Hematopoietic multipotent progenitor cell treated with erythropoietin and hydrocortisone succinate and interleukin-3 and kit ligand, for 8 days (in vitro differentiated cells): Measurements from ENCODE around the gene LDHAL6A.
"Not testable (repeated sequence)": the region's sequence is repeated elsewhere in the genome, so short reads cannot be mapped to it uniquely, and the experiment has no call there.

ENCODE experiments used
- DNase-seq: peaks from one replicate; pipeline ENCODE4 v3.0.0-alpha.2; 2015

Gene LDHAL6A

DNA sequence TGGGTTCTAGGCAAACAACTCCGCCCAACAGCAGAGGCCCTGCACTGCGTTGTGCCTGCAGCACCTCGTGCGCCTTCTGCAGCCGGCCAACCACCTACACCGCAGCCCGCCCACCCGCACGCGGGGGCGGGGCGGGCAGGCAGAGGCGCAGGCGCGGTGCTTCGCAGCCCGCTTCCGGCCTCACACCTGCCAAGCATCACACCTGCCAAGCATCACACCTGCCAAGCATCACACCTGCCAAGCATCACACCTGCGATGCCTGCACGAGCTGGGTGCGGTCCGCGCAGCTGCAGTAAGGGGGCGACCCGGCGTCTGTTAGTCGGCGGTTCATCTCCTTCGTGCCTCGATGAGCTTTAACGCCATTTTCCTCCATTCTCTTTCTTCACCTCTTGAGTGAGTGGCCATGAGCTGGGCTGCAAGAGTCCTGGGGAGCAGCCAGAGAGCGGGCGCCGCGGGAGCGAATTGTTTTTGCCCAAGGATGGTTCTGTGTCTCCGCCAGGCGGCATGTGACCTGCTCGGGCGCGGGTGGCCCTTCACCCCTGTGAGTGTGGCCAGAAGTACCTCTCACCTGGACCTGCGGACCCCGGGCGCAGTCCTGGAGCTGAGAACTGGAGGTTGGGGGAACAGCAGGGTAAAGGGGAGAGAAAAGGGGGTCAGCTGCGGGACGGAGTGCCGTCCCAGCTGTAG is at the start of gene LDHAL6A:
Gene LDHAL6A, plus strand, starts transcription at position 171 of the 687 bp plus-strand sequence. CDS start 825 bp downstream, outside the sequence.
- DNase-seq = no peak

DNA sequence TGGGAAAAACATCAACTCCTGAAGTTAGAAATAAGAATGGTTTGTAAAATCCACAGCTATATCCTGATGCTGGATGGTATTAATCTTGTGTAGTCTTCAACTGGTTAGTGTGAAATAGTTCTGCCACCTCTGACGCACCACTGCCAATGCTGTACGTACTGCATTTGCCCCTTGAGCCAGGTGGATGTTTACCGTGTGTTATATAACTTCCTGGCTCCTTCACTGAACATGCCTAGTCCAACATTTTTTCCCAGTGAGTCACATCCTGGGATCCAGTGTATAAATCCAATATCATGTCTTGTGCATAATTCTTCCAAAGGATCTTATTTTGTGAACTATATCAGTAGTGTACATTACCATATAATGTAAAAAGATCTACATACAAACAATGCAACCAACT is 48.3 kb upstream of the LDHAL6A start:
- DNase-seq = not testable (repeated sequence)

DNA sequence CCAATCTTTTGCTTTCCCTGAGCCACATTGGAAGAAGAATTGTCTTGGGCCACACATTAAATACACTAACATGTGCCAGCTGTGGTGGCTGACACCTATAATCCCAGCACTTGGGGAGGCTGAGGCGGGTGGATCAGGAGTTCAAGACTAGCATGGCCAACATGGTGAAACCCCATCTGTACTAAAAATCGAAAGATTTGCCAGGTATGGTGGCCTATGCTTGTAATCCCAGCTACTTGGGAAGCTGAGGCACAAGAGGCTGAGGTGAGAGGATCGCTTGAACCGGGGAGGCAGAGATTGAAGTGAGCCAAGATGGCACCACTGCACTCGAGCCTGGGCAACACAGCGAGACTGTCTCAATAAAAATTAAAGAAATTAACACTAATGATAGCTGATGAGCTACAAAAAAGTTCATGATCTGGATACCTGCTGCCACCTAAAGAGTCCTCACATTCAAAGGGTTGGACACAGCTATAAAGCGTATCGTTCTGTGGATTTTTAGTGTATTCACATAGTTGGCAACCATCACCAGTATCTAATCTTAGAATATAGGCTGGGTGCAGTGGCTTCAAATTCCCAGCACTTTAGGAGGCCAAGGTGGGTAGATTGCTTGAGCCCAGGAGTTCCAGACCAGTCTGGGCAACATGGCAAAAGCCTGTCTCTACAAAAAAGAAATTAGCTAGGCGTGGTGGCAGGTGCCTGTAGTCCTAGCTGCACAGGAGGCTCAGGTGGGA is 46.9 kb upstream of the LDHAL6A start:
- no peak for DNase-seq

DNA sequence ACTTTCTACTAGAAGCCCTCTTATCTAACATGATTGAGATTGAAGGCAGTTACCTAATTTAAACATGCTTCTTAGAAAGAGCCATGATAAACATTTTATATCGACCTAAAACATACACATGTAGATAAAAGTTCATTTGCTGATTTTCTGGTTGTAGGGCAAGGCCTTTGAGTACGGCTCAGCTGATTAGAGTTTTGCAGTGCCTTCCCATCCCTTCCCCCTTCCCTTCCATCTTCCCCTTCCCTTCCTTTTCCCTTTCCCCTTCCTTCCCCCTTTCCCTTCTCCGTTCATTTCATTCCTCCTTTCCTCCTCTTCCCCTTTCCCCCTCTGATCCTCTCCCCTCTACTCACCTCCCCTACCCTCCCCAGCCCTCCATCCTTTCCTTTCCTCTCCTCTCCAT is 39.2 kb upstream of the LDHAL6A start:
- no peak for DNase-seq

DNA sequence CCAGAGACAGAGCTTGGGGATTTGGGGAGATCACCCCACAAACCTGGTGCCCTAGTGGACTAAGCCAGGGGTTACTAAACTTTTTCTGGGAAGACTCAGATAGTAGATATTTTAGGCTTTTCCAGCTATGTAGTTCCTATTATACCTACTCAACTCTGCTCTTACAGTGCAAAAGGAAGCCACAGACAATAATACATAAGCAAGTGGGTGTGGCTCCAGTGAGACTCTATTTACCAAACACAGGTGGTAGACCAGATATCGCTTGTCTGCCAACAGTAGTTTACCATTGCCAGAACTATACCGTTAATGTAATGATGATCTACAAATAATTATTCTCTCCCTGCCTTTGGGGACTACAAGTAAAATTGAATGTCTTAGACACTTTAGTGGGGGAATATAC is 36.6 kb upstream of the LDHAL6A start:
- peak; percentile 48 for DNase-seq

DNA sequence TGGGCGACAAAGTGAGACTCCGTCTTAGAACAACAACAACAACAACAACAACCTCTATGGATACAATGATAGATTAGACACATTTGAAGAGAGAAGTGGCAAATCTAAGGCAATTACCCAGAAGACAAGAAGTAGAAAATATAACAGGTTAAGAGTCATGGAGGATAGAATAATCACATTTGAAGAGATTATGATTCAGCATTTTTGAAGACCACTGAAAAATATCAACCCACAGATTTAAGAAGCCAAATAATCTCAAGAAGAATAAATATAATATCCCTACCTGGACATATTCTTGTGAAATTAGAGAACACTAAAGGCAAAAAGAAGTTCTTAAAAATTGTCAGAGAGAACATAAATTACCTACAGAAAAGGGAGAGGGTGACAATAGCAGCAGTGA is 35.6 kb upstream of the LDHAL6A start:
- DNase-seq = no peak

DNA sequence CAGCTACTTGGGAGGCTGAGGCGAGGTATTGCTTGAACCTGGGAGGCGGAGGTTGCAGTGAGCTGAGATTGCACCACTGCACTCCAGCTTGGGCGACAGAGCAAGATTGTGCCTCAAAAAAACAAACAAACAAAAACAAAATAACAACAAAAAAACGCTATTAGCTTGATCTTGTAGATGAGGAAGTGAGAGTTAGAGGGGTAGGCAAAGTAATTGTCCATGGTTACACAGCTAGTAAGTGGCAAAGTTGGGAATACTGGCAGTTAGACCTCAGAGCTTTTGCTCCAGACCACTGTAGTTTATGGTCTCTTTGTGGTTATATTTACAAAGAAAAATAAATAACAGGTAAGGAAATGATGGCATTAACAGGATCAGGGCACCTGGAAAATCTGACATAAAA is 28.4 kb upstream of the LDHAL6A start:
- DNase-seq = no peak

DNA sequence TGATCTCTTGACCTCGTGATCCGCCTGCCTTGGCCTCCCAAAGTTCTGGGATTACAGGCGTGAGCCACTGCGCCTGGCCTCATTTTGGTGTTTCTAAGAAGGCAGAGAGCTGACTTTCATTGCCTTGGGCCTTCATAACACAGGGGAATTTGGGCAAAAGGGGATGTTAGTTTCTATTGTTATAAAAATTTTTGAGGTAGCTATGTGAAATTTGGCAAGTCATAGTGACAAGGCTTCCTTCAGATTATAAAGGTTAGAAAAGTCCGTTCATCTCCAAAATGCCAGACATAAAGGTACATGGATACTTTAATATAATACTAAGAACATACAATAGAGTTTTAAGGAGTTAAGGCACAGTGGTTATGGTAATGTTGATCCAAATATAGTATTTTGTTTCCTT is 26.3 kb upstream of the LDHAL6A start:
- DNase-seq = no peak

DNA sequence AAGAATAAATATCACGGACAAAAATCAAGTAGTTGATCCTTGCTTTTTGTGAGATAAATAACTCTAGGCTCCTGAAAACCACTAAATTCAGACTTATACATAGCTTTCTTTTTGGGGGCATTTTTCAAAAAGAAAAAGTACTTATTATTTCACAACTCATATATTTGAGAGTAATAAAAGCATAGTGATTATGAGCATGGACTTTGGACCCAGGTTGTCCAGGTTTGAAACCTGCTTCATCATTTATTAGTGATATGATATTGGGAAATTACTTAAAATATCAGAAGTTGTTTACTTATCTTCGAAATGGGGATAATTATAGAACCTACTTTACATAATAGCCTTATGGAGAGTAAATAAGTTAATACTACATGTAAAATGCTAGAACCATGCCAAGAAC is 17.0 kb upstream of the LDHAL6A start:
- DNase-seq = no peak

DNA sequence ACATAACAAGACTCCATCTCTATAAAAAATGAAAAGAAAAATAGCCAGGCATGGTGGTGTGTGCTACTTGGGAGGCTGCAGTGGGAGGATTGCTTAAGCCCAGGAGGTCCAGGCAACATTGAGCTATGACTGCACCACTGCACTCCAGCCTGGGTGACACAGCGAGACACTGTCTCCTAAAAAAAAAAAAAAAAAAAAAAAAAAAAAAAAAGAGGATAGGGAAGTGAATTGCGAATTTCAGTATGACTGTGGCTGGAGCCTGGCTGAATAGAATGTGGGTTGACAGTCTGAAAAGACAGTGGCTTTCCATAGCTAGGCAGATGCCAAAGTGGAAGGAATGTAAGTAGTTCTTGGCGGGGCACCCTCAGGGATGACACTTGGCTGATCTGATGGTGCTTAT is 6.4 kb upstream of the LDHAL6A start:
- no peak for DNase-seq

DNA sequence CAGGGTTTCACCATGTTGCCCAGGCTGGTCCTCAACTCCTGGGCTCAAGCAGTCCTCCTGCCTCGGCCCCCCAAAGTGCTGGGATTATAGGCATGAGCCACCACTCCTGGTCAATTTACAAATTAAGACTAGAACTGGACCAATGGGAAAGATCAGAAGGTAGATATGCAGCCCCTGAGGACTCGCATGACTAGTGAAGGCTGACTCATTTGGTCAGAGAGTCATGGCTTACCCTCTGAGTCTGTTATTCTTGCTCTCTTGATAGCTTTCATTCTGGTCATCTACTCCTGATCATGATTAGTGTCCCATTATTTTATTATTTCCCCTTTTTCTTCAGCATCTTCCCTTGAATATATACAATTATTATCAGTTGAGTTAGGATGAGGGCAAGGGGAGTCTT is 2.7 kb upstream of the LDHAL6A start:
- no peak for DNase-seq

DNA sequence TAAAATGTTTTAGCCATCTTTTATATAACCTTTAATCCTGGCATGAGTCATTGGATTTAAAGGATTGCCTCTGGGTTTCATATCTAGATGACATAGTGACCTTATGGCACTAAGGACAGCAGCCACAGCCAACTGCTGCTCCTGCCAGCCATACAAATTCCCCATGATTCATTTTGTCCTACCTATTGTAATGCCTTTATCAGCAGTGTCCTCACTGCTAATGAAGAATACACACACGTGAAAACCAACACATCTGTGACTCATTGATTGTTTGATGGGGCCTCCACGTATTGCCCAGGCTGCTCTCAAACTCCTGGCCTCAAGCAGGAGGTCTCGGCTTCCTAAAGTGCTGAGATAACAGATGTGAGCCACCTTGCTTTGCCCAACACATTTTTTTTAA is 1.8 kb downstream of the LDHAL6A start:
- peak; percentile 16 for DNase-seq

DNA sequence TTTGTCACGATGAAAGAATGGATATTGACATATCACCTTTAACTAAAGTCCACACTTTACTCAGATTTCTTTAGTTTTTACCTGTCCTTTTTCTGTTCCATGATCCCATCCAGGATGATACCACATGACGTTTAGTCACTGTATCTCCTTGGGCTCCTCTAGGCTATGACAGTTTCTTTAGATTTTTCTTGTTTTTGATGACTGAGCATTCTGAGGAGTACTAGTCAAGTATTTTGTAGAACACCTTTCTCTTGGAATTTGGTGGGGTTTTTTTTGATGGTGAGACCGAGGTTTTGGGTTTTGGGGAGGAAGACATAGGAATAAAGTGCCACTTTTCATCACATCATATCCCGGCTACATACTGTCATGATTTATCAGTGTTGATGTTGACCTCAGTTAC is 4.0 kb downstream of the LDHAL6A start:
- no peak for DNase-seq

DNA sequence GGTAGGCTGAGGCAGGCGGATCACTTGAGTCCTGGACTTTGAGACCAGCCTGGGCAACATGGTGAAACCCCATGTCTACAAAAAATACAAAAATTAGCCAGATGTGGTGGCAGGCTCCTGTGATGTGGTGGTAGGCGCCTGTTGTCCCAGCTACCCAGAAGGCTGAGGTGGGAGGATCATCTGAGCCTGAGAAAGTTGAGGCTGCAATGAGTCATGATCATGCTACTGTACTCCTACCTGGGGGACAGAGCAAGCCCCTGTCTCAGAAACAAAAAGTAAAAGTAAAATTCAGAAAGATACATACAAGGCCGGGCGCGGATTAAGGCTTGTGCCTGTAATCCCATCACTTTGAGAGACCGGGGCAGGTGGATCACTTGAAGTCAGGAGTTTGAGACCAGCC is 6.3 kb downstream of the LDHAL6A start:
- no peak for DNase-seq

DNA sequence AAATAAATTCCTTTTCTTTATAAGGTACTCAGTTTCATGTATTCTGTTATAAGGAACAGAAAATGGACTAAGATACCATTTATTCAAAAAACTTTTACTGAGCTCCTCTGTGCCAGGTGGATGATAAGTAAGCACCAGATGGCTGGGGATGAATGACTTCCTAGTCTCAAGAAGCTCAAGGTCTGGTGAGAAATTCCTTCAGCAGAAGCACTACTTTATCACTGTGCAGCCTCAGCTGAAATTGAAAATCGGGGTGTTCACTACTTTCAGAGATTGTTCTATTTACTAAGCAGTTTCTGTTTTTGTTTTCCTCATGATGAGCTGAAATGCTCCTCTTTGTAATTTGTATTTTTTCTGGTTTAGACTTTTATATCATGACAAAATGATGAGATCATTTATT is 7.8 kb downstream of the LDHAL6A start:
- no peak for DNase-seq

DNA sequence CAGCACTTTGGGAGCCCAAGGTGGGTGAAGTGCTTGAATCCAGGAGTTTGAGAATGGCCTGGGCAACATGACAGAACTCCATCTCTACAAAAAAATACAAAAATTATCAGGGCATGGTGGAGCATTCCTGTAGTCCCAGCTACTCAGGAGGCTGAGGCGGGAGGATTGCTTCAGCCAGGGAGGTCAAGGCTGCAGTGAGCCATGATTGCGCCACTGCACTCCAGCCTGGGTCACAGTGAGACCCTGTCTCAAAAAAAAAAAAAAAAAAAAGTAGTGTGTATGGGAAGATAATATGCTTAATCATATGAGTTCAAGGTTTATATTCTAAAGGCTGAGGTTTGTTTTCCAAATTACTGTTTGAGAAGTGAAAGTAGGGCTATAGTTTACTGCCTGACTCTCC is 10.7 kb downstream of the LDHAL6A start:
- no peak for DNase-seq

DNA sequence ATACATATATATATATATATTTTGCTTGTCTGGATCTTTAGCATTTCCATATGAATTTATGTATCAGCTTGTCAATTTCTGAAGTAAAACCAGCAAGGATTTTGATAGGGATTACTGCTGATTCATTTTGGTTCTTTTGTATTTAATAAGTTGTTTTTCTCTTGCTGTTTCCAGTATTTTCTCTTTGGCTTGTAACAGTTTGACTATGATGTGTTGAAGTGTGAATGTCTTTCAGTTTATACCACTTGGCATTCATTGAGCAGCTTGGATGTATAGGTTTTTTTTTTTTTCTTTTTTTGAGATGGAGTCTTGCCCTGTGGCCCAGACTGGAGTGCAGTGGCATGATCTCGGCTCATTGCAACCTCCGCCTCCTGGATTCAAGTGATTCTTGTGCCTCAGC is 12.4 kb downstream of the LDHAL6A start:
- DNase-seq = no peak

DNA sequence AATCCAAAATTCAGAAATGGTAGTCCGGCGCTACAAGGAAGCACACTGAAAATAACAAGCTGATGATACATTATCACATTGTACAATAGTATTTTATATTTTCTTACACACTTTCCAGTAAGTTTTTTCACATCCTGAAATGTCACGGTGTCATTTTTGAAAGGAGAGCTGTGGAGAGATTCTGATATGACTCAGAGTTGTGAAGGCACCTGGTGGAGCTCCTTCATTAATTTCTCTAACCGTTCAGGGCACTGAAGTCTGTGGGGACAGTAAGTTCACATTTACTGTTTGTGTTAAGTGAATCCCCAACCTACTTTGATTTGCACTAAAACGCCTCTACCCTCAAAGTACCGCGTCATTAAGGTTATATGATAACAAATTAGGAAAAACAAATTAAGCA is 13.3 kb downstream of the LDHAL6A start:
- no peak for DNase-seq

DNA sequence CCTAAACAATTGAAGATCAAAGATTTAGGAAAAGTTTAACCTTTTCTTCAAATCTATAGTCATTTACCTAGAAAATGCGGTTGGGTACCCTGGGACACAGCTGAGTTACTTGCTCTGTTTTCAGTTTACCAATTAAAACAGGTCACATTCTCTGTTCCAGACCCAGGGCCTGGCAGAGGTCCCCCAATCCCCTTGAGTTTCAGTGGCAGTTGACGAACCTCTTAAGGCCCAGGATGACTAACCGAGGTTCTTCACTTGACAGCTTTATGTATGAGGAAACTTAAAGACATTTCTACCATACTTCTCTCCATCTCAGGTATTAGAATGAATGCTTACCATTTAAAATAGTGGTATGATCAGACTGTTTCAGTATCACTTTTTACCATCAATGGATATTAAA is 16.3 kb downstream of the LDHAL6A start:
- no peak for DNase-seq

DNA sequence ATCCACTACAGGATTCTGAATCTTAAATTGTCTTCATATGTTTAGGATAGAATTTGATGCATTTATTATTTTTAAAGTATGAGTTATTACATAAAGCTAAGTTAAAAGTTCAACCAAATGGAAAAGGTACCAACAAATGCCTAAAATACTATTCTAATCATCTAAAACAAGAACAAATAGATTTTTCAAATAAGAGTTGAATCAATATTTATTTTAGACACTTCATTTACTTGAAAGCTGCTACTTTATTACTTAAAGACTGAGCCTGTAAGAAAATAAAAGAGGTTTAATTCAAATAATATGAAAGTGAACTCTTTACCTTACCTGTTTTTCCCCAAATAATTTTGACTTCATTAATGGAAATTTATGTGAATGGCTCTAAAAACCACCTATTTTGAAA is 16.9 kb downstream of the LDHAL6A start:
- no peak for DNase-seq

DNA sequence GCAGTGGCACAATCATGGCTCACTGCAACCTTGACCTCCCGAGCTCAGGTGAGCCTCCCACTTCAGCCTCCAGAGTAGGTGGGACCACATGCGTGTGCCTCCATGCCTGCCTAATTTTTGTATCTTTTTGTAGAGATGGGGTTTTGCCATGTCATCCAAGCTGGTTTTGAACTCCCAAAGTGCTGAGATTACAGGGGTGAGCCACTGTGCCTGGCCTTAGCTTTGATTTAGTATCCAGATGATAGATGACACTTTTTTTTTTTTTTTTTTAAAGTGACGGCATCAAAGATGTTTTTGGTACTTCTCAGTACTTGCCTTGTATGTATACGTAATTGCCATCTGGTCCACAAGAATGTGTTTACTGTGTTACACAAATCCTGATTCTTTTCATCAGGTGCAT is 23.4 kb downstream of the LDHAL6A start:
- DNase-seq = no peak

DNA sequence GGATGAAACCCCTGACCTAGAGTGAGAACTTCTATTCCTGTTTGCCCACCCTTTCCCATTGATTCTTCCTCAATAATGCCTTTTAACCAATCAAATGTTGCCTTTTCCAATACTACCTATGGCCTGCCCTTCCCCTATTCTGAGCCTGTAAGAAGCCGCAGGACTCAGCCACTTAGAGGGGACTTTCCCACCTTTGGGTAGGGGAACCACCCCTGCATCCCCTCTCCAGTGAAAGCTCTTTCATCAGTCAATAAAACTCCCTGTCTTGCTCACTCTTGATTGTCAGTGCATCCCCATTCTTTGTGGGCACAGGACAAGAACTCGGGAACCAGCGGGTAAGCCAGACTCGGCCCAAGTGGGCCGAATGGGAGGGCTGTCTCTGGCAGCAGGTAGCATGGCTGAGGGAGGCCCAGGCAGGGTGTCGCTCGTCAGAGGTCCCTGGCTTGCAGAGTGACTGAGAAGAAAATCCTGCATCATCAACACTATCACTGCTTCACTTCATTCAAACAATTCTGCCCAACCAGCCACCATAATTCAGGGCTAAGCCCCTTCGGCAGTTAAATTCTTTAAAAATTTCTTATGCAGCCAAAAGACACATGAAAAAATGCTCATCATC is 30.4 kb downstream of the LDHAL6A start:
- DNase-seq = no peak

DNA sequence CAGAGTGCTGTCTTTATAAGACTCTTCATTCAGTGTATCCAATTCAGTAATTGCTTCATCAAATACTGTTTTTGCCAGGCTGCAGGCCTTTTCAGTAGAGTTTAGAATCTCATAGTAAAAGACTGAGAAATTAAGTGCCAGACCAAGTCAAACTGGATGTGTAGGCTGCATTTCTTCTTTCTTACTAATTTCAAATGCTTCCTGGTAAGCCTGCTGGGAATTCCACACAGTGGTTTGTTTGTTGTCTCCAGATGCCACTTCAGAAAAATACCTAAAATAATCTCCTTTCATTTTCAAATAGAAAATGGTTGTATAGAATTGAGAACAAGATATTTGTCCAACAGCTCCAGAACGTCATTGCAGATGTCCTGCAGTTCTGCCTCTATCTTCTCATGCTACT is 34.7 kb downstream of the LDHAL6A start:
- no peak for DNase-seq

DNA sequence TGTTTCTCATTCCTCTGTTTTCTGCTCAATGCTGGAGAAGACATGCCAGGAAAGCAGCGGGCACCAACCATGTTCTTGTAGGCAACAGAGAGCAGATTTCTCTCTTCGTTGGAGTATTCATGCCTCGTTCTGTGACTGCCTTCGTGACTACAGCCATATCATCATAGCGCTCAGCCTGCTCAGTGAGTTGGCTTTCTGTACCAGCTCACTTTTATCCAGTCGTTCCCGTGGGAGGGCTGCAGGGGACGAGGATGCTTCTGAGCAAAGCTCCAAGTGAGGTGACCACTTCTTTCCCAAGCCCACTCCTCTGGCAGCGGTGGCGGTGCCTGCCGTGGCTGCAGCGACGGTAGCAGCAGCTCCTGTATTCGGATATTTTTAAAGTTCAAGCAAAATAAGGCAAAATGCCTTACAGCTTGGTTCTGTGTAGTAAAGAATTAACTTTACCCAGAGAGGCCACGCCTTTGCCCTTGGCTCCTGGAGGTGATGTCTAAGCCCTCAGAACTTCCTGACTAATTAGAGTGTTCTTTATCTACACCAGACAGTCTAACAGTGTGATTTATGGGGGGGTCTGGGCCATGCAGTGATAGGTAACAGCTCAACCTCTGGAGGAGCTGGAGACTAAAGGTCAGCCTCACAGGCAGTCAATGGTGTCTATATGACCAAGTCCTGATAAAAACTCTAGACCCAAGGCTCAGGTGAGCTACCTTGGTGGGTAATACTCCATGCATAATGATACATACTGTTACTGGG is 35.3 kb downstream of the LDHAL6A start:
- no peak for DNase-seq
